Upper lobe of left lung (tissue), 4 donors: Measurements from ENCODE around the gene MAP1A.

ENCODE experiments used
- CTCF ChIP-seq, 6 experiments: fragments of 450-650 bp in 4 of 6; fragments of 200-600 bp in 2 of 6; sonication (generic) in 2 of 6; IDR thresholded peaks; one replicate each; pipeline ENCODE4 v1.5.1; 2016 to 2019; ENCODE audit warnings: antibody characterized with exemption in 6 of 6
- EP300 ChIP-seq, 4 donors: sonication (generic); formaldehyde crosslinking; IDR thresholded peaks; one replicate each; pipeline ENCODE4 v1.5.1; 2017; ENCODE audit warnings: antibody characterized with exemption in 4 of 4, control low read depth in 2 of 4
- POLR2A ChIP-seq, 4 donors: fragments of 450-650 bp; IDR thresholded peaks; one replicate each; pipeline ENCODE4 v1.5.1; 2016 to 2017; ENCODE audit warnings: antibody characterized with exemption in 4 of 4, mild to moderate bottlenecking in 2 of 4
- POLR2AphosphoS5 ChIP-seq, 2 donors: sonication (generic); formaldehyde crosslinking; IDR thresholded peaks; one replicate each; pipeline ENCODE4 v1.5.1; 2017; ENCODE audit warnings: antibody characterized with exemption in 2 of 2

GRCh38 chr15:43519196-43519595, 1.8 kb downstream of the MAP1A start:
- TF ChIP-seq CTCF (IDR thresholded peaks at IDR 0.05) = no peak
- no peak for TF ChIP-seq POLR2AphosphoS5 (IDR thresholded peaks at IDR 0.05)
- no peak for TF ChIP-seq EP300 (IDR thresholded peaks at IDR 0.05)
- TF ChIP-seq POLR2A (IDR thresholded peaks at IDR 0.05) = no peak
